AG08395 (cell line): ENCODE data around the gene KCNMB2.
"Not testable (repeated sequence)": the region's sequence is repeated elsewhere in the genome, so short reads cannot be mapped to it uniquely, and the experiment has no call there.

ENCODE experiments used
- DNase-seq: peaks from one replicate; pipeline ENCODE4 v3.0.0; 2012; ENCODE audit warnings: mixed read lengths, low spot score

KCNMB2 gene

GRCh38 chr3:178536211-178537079 is at the start of gene KCNMB2:
TSS of gene KCNMB2 (plus strand) at chr3:178536436.
- DNase-seq: peak; percentile 23

DNA sequence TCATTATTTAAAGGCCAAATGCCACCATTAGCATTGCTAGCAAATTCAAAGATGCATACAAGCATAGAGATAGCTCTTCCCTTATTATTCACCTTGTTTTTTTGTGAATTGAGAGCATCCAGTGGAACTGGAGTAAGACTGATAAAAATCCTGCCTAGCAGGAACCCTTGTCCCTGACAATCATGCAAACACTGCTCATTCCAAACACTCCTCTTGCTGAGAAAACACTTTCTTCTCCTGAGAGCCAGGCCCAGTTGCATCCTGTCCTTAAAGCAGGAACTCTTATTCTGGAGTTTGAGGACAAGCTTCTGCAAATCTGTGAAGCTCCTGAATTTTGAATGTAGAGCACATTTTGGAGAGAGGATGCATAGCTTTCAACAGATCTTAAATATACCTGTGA is 49.3 kb upstream of the KCNMB2 start:
- DNase-seq: no peak

DNA sequence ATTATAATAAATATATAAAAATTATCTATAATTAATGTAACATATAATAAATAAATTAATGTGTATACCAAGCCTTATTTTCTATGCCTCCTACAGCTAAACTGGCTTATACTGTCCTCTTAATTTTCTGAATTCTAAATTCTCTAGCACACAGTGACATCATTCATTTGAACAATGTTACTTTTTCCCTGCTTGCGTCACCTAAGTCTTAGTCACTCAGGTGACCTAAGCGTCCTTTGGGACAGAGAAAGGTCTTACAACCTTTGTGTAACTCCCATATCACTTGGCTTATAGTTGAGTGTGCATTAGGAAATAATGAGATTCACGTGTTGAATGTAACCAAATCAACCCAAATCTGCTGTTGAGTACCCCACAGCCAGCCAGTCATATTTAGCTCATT is 48.5 kb upstream of the KCNMB2 start:
- DNase-seq: no peak

DNA sequence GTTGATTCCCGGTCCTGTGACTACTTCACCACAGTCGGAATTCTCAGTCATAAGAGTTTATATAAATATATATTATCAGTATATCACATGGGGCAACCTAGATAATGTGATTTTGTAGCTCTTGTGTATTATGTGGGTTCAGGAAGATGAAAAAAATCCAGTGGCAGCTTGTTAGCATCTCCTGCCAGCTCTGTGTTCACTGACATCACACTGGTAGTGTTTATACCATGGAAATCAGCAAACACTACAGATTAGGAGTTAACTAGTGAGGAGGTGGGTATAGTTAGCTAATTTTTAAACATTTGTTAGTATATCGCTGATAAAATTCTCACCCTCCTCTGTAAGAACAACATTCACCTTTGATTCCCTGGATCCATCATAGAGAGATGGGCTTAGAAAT is 44.5 kb upstream of the KCNMB2 start:
- no peak for DNase-seq

- DNase-seq: no peak
Observed at GRCh38 chr3:178492491-178492890, 43.7 kb upstream of the KCNMB2 start.

- peak; percentile 52 for DNase-seq
Observed at GRCh38 chr3:178494386-178494785, 41.9 kb upstream of the KCNMB2 start.

GRCh38 chr3:178496911-178497310 is 39.3 kb upstream of the KCNMB2 start:
- DNase-seq: no peak

DNA sequence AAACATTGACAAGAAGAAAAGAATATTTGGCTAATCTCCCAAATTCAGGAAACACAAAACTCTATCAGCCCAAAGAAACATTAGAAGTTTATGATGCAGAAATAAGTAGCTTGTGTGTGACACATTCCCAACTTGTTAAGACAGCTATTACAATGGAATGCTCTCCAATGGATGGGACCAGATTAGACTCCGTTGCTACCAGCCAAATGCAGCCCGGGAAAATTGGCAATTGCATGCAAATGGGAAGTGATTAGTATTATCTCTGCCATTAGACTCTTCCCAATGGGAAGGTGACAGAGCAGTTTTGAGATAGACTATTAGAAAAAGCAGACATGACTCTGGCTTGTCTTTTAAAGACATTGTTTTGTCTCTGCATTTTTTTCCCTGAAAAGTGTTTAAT is 37.4 kb upstream of the KCNMB2 start:
- DNase-seq: peak; percentile 45

- DNase-seq: peak; percentile 35
Observed at GRCh38 chr3:178500631-178501030, 35.6 kb upstream of the KCNMB2 start.

- peak; percentile 18 for DNase-seq
Observed at GRCh38 chr3:178504128-178504527, 32.1 kb upstream of the KCNMB2 start.

- no peak for DNase-seq
Observed at GRCh38 chr3:178505832-178506231, 30.4 kb upstream of the KCNMB2 start.

- no peak for DNase-seq
Observed at GRCh38 chr3:178507507-178508442, 28.5 kb upstream of the KCNMB2 start.

DNA sequence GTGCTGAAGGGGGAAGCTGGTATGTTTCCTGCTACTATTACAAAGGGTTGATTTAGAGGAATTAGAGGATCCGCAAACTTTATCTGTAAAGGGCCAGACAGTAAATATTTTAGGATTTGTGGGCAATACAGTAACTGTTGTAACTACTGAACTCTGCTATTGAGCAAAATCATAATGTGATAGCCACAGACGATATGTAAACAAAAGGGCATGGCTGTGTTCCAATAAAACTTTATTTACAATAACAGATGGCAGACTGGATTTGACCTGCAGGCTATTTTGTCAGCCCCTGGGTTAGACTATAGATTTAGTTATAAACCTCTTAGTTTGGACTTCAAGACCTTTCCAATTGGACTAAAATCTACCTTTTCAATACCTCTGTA is 27.8 kb upstream of the KCNMB2 start:
- DNase-seq: no peak

- DNase-seq: no peak
Observed at GRCh38 chr3:178510496-178510895, 25.7 kb upstream of the KCNMB2 start.

DNA sequence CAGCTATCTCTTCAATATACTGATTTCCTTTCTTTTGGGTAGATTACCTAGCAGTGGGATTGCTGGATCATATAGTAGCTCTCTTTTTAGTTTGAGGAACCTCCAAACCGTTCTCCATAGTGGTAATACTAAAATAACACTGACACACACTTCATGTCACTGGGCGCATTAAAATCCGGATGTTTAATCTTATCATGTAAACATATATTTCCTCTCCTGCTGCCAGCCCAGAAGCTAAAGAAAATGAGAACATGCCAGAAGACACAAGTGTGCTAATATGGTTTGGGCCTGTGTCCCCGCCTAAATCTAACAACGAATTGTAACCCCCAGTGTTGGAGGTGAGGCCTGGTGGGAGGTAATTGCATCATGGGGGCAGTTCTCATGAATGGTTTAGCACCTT is 23.6 kb upstream of the KCNMB2 start:
- DNase-seq: no peak

- peak; percentile 78 for DNase-seq
Observed at GRCh38 chr3:178513546-178514380, 22.5 kb upstream of the KCNMB2 start.

DNA sequence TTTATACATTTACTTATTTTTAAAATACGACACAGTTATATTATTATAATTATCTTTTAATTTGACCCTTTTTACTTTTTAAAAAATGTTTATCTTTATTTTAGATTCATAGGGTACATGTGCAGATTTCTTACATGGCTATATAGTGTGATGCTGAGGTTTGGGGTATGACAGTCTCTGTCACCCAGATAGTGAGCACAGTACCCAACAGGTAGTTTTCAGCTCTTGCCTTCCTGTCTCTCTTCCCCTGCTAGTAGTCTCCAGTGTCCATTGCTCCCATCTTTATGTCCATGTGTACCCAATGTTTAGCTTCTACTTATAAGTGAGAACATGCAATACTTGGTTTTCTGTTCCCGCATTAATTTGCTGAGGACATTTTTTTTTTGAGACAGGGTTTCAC is 21.8 kb upstream of the KCNMB2 start:
- no peak for DNase-seq

- DNase-seq: not testable (repeated sequence)
Observed at GRCh38 chr3:178515076-178515744, 21.0 kb upstream of the KCNMB2 start.

GRCh38 chr3:178517665-178518334 is 18.4 kb upstream of the KCNMB2 start:
- DNase-seq: no peak

DNA sequence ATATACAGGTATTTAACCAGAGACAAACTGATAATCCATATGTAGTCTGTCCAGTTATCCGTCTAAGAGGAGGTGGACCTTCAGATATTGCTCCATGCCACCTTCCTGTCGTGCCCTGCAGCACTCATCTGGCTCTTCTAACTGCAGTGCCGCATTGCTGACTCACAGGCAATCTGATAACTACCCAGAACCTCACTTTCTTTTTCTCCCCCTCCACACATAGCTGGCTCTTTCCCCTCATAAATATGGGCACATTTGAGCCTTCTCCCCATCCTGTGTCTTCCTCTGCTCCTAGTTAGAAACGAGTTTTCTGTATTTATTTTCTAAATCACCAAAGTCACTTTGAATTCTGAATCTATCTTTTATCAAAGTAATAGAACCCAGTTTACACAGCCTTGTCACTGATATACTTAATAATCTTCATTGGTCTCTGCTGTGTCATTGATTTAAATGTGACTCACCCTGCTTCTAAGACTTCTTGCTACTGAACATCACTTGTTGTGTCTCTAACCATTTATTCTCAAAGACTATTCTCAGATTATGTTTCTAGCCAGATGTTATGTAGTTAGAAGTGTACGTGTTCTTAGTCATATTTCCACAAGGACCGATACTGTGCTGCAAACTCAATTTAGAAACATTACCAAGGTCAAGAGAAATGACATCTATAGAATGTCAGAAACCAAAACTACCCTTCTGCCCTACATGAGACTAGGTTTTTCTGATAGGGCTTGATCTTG is 17.4 kb upstream of the KCNMB2 start:
- DNase-seq: peak; percentile 17
